Measurements from ENCODE around the gene SH3PXD2A. TPM values are rescaled to one million over a fixed set of nuclear protein-coding genes. Genes with fewer than 3 reads are reported as not detected.

The SH3PXD2A gene
- total and polyA plus RNA-seq, 9 of the 15 experiments (the other 6 are each of a cell fraction or from before 2014, with no cell fraction given): 0.41 to 9.3 (median 2.5) TPM

GRCh38 chr10:103795634-103796270 lies 59.6 kb downstream of the SH3PXD2A start:
- DNase-seq (ENCODE audit: extremely low read depth in 1 of 4, low spot score in 3 of 4): no peak
- Histone ChIP-seq H3K27me3 (ENCODE audit: control insufficient read depth in 2 of 2, insufficient read depth in 2 of 2, low read length in 2 of 2) (peaks cover 4 to 49% of the 10 kb centered on the region in 2 experiments; a peak in 3 of 5 replicates), H2AFZ (ENCODE audit: low read depth, low read length) (no peak overlapping the region), H4K20me1 (replicated peaks; ENCODE audit: control insufficient read depth, insufficient read depth, low read length) (no peaks in the 10 kb centered on the region), H3K27ac (ENCODE audit: extremely low read depth, low read depth, low read length) (no peak overlapping the region), H3K9ac (ENCODE audit: insufficient read depth in 1 of 2, low read depth in 2 of 2, low read length in 2 of 2) (no peak overlapping the region), H3K4me3 (no peak overlapping the region), H3K36me3 (ENCODE audit: control insufficient read depth, insufficient read depth, low read length) (no peaks in the 10 kb centered on the region), H3K79me2 (ENCODE audit: control insufficient read depth, insufficient read depth, low read length) (no peaks in the 10 kb centered on the region), H3K4me2 (ENCODE audit: insufficient read depth, low read length) (no peak overlapping the region), H3K4me1 (replicated peaks in 1 of 2; ENCODE audit: control insufficient read depth in 2 of 2, insufficient read depth in 2 of 2, low read length in 2 of 2) (no peaks in the 10 kb centered on the region), H3K9me3 (replicated peaks; ENCODE audit: control insufficient read depth, insufficient read depth, low read depth, low read length) (no peaks in the 10 kb centered on the region), H3K9me1 (ENCODE audit: control insufficient read depth, insufficient read depth, low read length) (no peaks in the 10 kb centered on the region)
- ATAC-seq: no peak
- FAIRE-seq: no peak
- POLR2A ChIA-PET: interaction anchor here (0.6 kb wide), 1 partner anchor 28 kb away, joined by 4 read pairs; no protein-coding TSS in a partner anchor
- TF ChIP-seq ZC3H4 (CRISPR knock-in tag; IDR thresholded peaks at IDR 0.05; ENCODE audit: borderline replicate concordance): no peak
- TF ChIP-seq ARID4B (CRISPR knock-in tag; IDR thresholded peaks at IDR 0.05): no peak
- CTCF ChIA-PET (ENCODE audit: low intra/inter-chr PET ratio): interaction anchor here (0.7 kb wide), 1 partner anchor 285 kb away, joined by 5 read pairs; no protein-coding TSS in a partner anchor
- intact Hi-C loops (cut with micrococcal nuclease): no loop called here
- 2% methylated on average over 4 of the region's 4 CpGs for WGBS (ENCODE audit: insufficient coverage, low coverage, missing lambda C conversion rate)
- in situ Hi-C loops (cut with MboI): no loop called here
- no TSS peak for BruUV-seq (replicated peaks)

Data from K562 (cell line).